Iris pigment epithelial cell (primary cell): ENCODE measurements around the gene POU2F1.
"Not testable (repeated sequence)": the region's sequence is repeated elsewhere in the genome, so short reads cannot be mapped to it uniquely, and the experiment has no call there.

Experiments used
- DNase-seq: peaks from one replicate; pipeline ENCODE4 v3.0.0-alpha.2; 2011; ENCODE audit warnings: low read depth

POU2F1 gene

GRCh38 chr1:167314671-167315070 is 94.0 kb downstream of the POU2F1 start:
- no peak for DNase-seq

GRCh38 chr1:167317463-167317862 is 96.8 kb downstream of the POU2F1 start:
- DNase-seq: no peak

GRCh38 chr1:167319206-167319605 is 98.5 kb downstream of the POU2F1 start:
- not testable (repeated sequence) for DNase-seq

GRCh38 chr1:167322483-167322882 is 101.8 kb downstream of the POU2F1 start:
- no peak for DNase-seq

GRCh38 chr1:167325151-167325550 is 104.5 kb downstream of the POU2F1 start:
- no peak for DNase-seq

GRCh38 chr1:167328306-167328815 is 107.7 kb downstream of the POU2F1 start:
- no peak for DNase-seq

GRCh38 chr1:167328816-167329483 is 108.3 kb downstream of the POU2F1 start:
- DNase-seq: no peak

GRCh38 chr1:167330601-167331293 is 110.1 kb downstream of the POU2F1 start:
- no peak for DNase-seq

GRCh38 chr1:167331650-167332049 is 111.0 kb downstream of the POU2F1 start:
- DNase-seq: no peak

GRCh38 chr1:167332503-167332902 is 111.8 kb downstream of the POU2F1 start:
- peak; percentile 76 for DNase-seq

- DNase-seq: no peak
These were observed 112.4 kb downstream of the POU2F1 start for GRCh38 chr1:167333124-167333523.

GRCh38 chr1:167333703-167334102 is 113.0 kb downstream of the POU2F1 start:
- no peak for DNase-seq

GRCh38 chr1:167339405-167339804 is 118.7 kb downstream of the POU2F1 start:
- no peak for DNase-seq

- peak; percentile 8 for DNase-seq
These were observed 122.2 kb downstream of the POU2F1 start for GRCh38 chr1:167342846-167343245.

GRCh38 chr1:167344112-167344511 is 123.4 kb downstream of the POU2F1 start:
- peak; percentile 75 for DNase-seq

GRCh38 chr1:167344615-167345385 is 124.1 kb downstream of the POU2F1 start:
- peak; percentile 70 for DNase-seq

- peak; percentile 27 for DNase-seq
These were observed 124.7 kb downstream of the POU2F1 start for GRCh38 chr1:167345386-167345733.

- DNase-seq: no peak
These were observed 136.6 kb downstream of the POU2F1 start for GRCh38 chr1:167357305-167357704.

GRCh38 chr1:167359295-167359694 is 138.6 kb downstream of the POU2F1 start:
- DNase-seq: no peak

GRCh38 chr1:167360120-167360519 is 139.4 kb downstream of the POU2F1 start:
- DNase-seq: peak; percentile 54

- DNase-seq: no peak
These were observed 142.0 kb downstream of the POU2F1 start for GRCh38 chr1:167362638-167363037.

- DNase-seq: no peak
These were observed 144.1 kb downstream of the POU2F1 start for GRCh38 chr1:167364826-167365225.

- no peak for DNase-seq
These were observed 144.7 kb downstream of the POU2F1 start for GRCh38 chr1:167365360-167365759.
